GM12873 (cell line): Measurements from ENCODE around the gene SLC2A2.
A peak's percentile ranks its signal among the peaks of the same experiment; 100 is the strongest.

Experiments used
- CTCF ChIP-seq: IDR thresholded peaks from 2 replicates; pipeline ENCODE4 v1.5.1; 2012; ENCODE audit warnings: low read depth, mild to moderate bottlenecking, moderate library complexity, low read length, control low read depth; ENCODE audit not compliant: insufficient read depth; ENCODE audit errors: missing control alignments

The SLC2A2 gene

GRCh38 chr3:171028779-171029232, 2.3 kb upstream of the SLC2A2 start:
- TF ChIP-seq CTCF, result no peak

GRCh38 chr3:171028025-171028778, 1.7 kb upstream of the SLC2A2 start:
- no peak for TF ChIP-seq CTCF

GRCh38 chr3:171023566-171023965, 3.0 kb downstream of the SLC2A2 start:
- TF ChIP-seq CTCF, result no peak

- TF ChIP-seq CTCF, result no peak
Observed at GRCh38 chr3:171021377-171021776, 5.1 kb downstream of the SLC2A2 start.

GRCh38 chr3:171018156-171018935, 8.2 kb downstream of the SLC2A2 start:
- TF ChIP-seq CTCF, result peak; percentile 42

- no peak for TF ChIP-seq CTCF
Observed at GRCh38 chr3:171013822-171014748, 12.4 kb downstream of the SLC2A2 start.
